ENCODE results near the gene GPSM1.

The GPSM1 gene

GRCh38 chr9:136291306-136292025 is 35.9 kb upstream of the GPSM1 start:
- no peak for DNase-seq (ENCODE audit: low read depth)

GRCh38 chr9:136292026-136292538 is 35.3 kb upstream of the GPSM1 start:
- no peak for DNase-seq (ENCODE audit: low read depth)

- DNase-seq (ENCODE audit: low read depth), result no peak
Measured at GRCh38 chr9:136292591-136293448, 34.5 kb upstream of the GPSM1 start.

GRCh38 chr9:136293476-136294077 is 33.8 kb upstream of the GPSM1 start:
- no peak for DNase-seq (ENCODE audit: low read depth)

- no peak for DNase-seq (ENCODE audit: low read depth)
Measured at GRCh38 chr9:136294437-136294836, 32.9 kb upstream of the GPSM1 start.

GRCh38 chr9:136295055-136295454 is 32.3 kb upstream of the GPSM1 start:
- DNase-seq (ENCODE audit: low read depth), result no peak

GRCh38 chr9:136295542-136296433 is 31.6 kb upstream of the GPSM1 start:
- no peak for DNase-seq (ENCODE audit: low read depth)

- DNase-seq (ENCODE audit: low read depth), result no peak
Measured at GRCh38 chr9:136296434-136297015, 30.8 kb upstream of the GPSM1 start.

GRCh38 chr9:136297016-136297691 is 30.2 kb upstream of the GPSM1 start:
- DNase-seq (ENCODE audit: low read depth), result no peak

- no peak for DNase-seq (ENCODE audit: low read depth)
Measured at GRCh38 chr9:136297766-136298735, 29.3 kb upstream of the GPSM1 start.

- DNase-seq (ENCODE audit: low read depth), result no peak
Measured at GRCh38 chr9:136299116-136299515, 28.2 kb upstream of the GPSM1 start.

GRCh38 chr9:136299541-136299940 is 27.8 kb upstream of the GPSM1 start:
- no peak for DNase-seq (ENCODE audit: low read depth)

GRCh38 chr9:136300016-136300545 is 27.3 kb upstream of the GPSM1 start:
- DNase-seq (ENCODE audit: low read depth), result no peak

GRCh38 chr9:136300866-136301265 is 26.5 kb upstream of the GPSM1 start:
- no peak for DNase-seq (ENCODE audit: low read depth)

GRCh38 chr9:136302527-136302926 is 24.8 kb upstream of the GPSM1 start:
- DNase-seq (ENCODE audit: low read depth), result no peak

- no peak for DNase-seq (ENCODE audit: low read depth)
Measured at GRCh38 chr9:136303066-136303824, 24.1 kb upstream of the GPSM1 start.

GRCh38 chr9:136303825-136304416 is 23.4 kb upstream of the GPSM1 start, which contains the start of gene CCDC187:
CCDC187 (minus strand) TSS chr9:136304094; CDS start chr9:136303830, 264 bp downstream.
- no peak for DNase-seq (ENCODE audit: low read depth)

GRCh38 chr9:136304456-136304855 is 22.9 kb upstream of the GPSM1 start:
- DNase-seq (ENCODE audit: low read depth), result no peak
